ENCODE data around the gene TBC1D16. TPM values are rescaled to one million over a fixed set of nuclear protein-coding genes. Genes with fewer than 3 reads are reported as not detected.

The TBC1D16 gene
- total RNA-seq, 2 experiments from 2014 or later = 8.8 to 9.0 TPM

DNA sequence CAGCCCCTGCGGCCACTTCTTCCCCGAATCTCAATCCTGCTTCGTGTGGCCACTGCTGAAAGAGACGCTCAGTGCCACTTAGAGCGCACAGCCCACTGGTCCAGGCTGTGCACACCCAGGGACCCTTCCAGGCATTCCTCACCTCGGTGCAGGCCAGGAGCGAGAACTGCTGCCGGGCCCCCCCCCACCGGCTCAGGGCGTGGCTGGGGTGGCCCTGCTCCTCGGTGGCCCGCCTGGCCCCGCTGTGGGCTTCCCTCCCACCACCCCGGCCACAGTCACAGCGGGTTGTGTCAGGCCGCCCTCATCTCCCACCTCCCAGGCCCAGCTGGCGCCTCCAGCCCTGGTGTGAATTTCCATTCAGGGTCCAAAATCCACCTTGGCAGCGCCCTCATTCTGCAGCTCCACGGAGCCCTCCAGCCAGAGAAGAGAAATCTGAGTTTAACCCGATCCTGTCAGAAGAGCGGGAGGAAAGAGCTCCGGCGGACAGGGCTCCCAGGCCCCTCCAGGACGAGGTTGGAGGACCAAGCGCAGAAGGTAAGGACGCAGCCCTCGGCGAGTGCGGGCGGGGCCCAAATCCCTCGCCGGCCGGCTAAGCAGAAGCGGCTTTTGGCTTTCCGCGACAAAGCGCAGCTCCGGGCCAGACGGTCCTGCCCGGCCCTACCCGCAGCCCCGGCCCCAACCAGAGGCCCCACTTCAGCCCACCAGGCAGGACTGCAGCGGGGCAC is 12.0 kb downstream of the TBC1D16 start:
- Mint-ChIP-seq H3K9me3 (no peaks in the 10 kb centered on the region), H3K4me1 (no peaks in the 10 kb centered on the region), H3K27ac (no peak overlapping the region), H3K36me3 (no peaks in the 10 kb centered on the region), H3K4me3 (no peak overlapping the region), H3K27me3 (no peaks in the 10 kb centered on the region)
- DNase-seq = no peak

DNA sequence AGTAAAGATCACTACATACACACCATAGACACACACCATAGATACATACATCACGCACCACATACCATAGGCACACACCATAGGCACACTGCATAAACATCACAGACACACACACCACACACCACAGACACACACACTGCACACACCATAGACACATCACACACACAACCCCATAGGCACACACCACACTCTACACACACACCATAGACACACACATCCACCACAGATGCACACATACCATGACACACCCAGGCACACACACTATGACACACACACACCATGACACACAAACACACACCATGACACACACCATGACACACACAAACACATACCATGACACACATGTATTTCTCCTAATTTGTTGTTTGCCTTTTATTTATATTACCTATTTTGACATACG is 14.1 kb downstream of the TBC1D16 start:
- H3K27me3 Mint-ChIP-seq = no peaks in the 10 kb centered on the region
- H3K36me3 Mint-ChIP-seq = no peaks in the 10 kb centered on the region

GRCh38 chr17:80018917-80019651 is 16.6 kb downstream of the TBC1D16 start:
- Mint-ChIP-seq H3K27ac (no peak overlapping the region), H3K36me3 (no peaks in the 10 kb centered on the region), H3K9me3 (no peaks in the 10 kb centered on the region), H3K4me1 (no peaks in the 10 kb centered on the region), H3K27me3 (no peaks in the 10 kb centered on the region), H3K4me3 (no peak overlapping the region)
- no peak for DNase-seq

More for the DNA sequence above, 14.1 kb downstream of the TBC1D16 start:
- H3K4me1 Mint-ChIP-seq = no peaks in the 10 kb centered on the region
- DNase-seq = no peak
- no peaks in the 10 kb centered on the region for H3K9me3 Mint-ChIP-seq
- H3K4me3 Mint-ChIP-seq = no peak overlapping the region
- H3K27ac Mint-ChIP-seq = no peak overlapping the region

DNA sequence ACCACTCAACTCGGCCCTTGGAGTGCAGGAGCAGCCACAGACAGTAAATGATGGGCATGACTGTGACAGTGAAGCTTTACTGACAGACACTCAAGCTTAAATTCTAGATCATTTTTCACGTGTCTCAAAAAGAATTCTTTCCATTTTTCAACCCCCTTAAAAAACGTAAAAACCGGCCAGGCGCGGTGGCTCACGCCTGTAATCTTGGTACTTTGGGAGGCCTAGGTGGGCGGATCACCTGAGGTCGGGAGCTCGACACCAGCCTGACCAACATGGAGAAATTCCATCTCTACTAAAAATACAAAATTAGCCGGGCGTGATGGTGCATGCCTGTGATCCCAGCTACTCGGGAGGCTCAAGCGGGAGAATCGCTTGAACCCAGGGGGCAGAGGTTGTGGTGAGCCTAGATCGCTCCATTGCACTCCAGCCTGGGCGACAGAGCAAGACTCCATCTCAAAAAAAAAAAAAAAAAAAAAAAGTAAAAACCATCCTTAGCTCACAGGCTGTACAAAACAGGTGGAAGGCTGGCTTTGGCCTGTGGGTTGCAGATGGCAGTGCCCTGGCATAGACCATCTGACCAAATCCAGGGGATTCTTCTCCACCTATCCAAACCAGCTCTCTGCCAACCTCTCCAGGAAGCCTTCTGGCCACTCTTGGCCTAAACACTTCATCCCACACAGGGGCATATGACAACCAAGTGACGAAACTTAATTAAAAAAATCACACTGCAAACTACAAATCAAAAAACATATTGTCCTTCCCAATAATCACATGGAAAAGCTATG is 18.3 kb downstream of the TBC1D16 start:
- no peaks in the 10 kb centered on the region for H3K9me3 Mint-ChIP-seq
- no peaks in the 10 kb centered on the region for H3K36me3 Mint-ChIP-seq
- H3K27me3 Mint-ChIP-seq = no peaks in the 10 kb centered on the region
- H3K27ac Mint-ChIP-seq = no peak overlapping the region
- no peaks in the 10 kb centered on the region for H3K4me1 Mint-ChIP-seq
- DNase-seq = no peak
- no peak overlapping the region for H3K4me3 Mint-ChIP-seq

DNA sequence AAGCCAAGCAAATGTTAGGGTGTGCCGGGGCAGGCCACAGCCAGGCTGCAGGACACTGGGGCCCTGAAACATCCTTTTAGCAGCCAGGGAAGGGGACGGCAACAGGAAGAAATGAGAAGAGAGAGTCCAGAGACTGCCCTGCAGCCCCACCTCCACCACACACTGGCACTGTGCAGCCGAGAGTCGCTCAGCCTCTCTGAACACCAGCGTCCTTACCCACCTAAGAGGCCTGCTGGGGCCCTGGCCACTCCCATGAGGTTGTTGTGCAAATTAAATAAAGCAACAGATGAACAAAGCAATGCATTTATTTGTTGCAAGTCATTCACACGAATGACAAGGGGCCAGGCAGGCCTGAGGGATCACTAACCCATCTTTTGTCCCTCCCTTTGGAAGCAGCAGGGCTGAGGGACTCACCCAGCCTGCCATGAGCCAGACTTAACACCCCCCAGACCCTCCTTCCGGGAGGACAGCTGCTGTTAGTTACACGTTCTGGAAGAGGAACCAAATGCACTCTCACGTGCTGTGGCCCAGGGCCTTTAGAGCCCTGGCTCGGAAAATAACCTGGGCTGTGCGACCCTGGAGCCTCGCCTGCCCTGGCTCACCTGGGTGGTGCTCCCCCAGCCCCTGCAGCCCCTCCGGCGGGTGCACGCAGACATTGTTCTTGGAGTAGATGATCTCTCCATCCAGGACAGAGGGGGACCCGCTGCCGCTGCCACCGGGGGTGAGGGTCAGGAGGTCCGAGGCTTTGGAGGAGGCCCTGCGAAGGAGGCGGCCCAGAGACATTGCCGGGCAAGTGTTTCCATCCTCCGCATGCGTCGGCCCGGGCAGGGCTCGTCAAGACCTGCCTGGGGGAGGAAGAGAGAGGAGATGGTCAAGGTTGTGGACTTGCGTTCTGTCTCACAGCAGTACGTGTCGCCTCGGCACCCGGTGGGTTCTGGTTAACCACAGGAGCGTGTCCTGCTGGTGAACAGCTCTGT is 22.6 kb downstream of the TBC1D16 start:
- peaks cover 2% of the 10 kb centered on the region for H3K4me1 Mint-ChIP-seq
- no peaks in the 10 kb centered on the region for H3K36me3 Mint-ChIP-seq
- H3K27me3 Mint-ChIP-seq = no peaks in the 10 kb centered on the region
- DNase-seq = no peak
- H3K9me3 Mint-ChIP-seq = no peaks in the 10 kb centered on the region
- no peak overlapping the region for H3K27ac Mint-ChIP-seq
- no peak overlapping the region for H3K4me3 Mint-ChIP-seq

- no peak for DNase-seq
- Mint-ChIP-seq H3K27ac (no peak overlapping the region), H3K36me3 (no peaks in the 10 kb centered on the region), H3K4me3 (no peak overlapping the region), H3K27me3 (no peaks in the 10 kb centered on the region), H3K9me3 (no peaks in the 10 kb centered on the region), H3K4me1 (peaks cover 2% of the 10 kb centered on the region)
Measured at GRCh38 chr17:80011989-80012555, 23.6 kb downstream of the TBC1D16 start.

DNA sequence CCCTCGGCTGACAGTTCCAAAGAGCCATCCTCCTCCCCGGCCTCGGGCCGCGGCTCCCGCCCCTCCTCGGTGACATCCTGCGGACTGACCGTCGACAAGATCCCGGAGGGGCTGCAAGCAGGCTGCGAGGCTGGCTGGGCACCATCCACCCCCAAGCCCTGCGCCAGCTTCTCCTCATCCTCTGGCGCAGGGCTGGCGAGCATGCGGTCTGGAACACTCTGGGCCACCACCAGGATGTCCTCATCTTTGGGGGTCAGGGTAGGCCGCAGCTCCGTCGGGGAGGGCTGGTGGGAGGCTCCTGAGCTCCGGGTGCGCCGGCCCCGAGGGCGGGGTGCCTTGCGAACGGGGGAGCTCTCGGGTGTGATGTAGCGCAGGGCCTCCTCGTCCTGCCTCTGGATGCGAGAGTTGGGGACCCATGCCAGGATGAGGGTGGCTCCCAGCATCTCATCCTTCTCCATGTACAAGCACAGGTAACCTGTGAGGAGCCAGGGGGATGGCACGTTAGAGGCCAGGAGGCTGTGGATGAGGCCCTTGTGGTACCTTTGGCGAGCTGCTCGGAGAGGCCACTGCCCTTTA is 25.3 kb downstream of the TBC1D16 start:
- H3K27ac Mint-ChIP-seq = no peak overlapping the region
- no peaks in the 10 kb centered on the region for H3K27me3 Mint-ChIP-seq
- no peak overlapping the region for H3K4me3 Mint-ChIP-seq
- no peaks in the 10 kb centered on the region for H3K36me3 Mint-ChIP-seq
- no peaks in the 10 kb centered on the region for H3K9me3 Mint-ChIP-seq
- peaks cover 7% of the 10 kb centered on the region for H3K4me1 Mint-ChIP-seq
- no peak for DNase-seq

GRCh38 chr17:80009391-80010282 is 26.0 kb downstream of the TBC1D16 start:
- H3K4me1 Mint-ChIP-seq = peaks cover 7% of the 10 kb centered on the region
- no peak overlapping the region for H3K4me3 Mint-ChIP-seq
- no peaks in the 10 kb centered on the region for H3K36me3 Mint-ChIP-seq
- no peaks in the 10 kb centered on the region for H3K9me3 Mint-ChIP-seq
- no peak overlapping the region for H3K27ac Mint-ChIP-seq
- DNase-seq = no peak
- H3K27me3 Mint-ChIP-seq = no peaks in the 10 kb centered on the region

GRCh38 chr17:80008848-80009247 is 26.8 kb downstream of the TBC1D16 start:
- Mint-ChIP-seq H3K27me3 (no peaks in the 10 kb centered on the region), H3K9me3 (no peaks in the 10 kb centered on the region), H3K27ac (no peak overlapping the region), H3K36me3 (no peaks in the 10 kb centered on the region), H3K4me3 (no peak overlapping the region), H3K4me1 (peaks cover 7% of the 10 kb centered on the region)
- DNase-seq = no peak

- Mint-ChIP-seq H3K27me3 (no peaks in the 10 kb centered on the region), H3K4me3 (no peak overlapping the region), H3K9me3 (no peaks in the 10 kb centered on the region), H3K27ac (no peak overlapping the region), H3K4me1 (peaks cover 7% of the 10 kb centered on the region), H3K36me3 (no peaks in the 10 kb centered on the region)
- peak; percentile 84 for DNase-seq
Measured at GRCh38 chr17:80008383-80008840, 27.3 kb downstream of the TBC1D16 start.

GRCh38 chr17:80007939-80008338 is 27.7 kb downstream of the TBC1D16 start:
- Mint-ChIP-seq H3K27me3 (no peaks in the 10 kb centered on the region), H3K36me3 (no peaks in the 10 kb centered on the region), H3K9me3 (no peaks in the 10 kb centered on the region), H3K27ac (no peak overlapping the region), H3K4me1 (peaks cover 7% of the 10 kb centered on the region), H3K4me3 (no peak overlapping the region)
- DNase-seq = no peak

DNA sequence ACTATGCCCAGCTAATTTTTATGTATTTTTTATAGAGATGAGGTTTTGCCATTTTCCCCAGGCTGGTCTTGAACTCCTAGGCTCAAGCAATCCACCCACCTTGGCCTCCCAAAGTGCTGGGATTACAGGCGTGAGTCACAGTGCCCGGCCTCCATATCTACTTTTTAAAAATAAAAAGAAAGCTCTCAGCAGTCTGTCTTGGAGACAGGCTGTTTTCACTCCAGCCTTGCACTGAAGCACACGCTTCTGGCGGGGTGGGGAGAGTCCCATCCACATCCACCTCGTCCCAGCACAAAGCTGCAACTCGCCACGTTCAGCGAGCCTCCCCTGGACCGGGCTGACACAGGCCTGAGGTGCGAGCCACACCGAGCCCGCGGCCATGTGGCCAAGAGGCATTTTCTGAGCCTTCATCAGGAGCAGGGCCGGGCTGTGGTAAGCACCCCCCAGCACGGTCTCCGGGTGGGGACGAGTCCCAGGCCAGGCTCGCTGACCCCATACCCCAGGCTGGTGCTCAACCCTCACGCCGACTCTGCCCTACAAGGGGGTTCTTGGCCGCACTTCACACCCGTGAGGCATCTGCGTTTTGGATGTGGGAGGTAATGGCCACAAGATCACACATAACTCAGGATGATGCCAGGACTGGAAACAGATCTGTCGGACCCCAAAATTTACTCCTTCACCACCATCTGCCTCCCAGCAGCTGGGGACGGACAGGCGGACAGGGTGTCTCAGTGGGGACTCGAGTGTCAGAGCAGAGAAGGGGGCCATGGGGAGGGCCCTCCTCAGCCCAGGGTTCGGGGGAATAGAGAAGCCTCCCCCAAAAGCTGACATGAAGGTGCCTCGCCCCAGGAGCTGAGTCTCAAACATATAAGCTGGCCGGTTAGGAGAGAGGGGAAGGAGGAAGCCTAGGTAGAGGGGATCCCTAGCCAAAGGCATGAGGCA is 28.6 kb downstream of the TBC1D16 start:
- Mint-ChIP-seq H3K27me3 (no peaks in the 10 kb centered on the region), H3K9me3 (no peaks in the 10 kb centered on the region), H3K4me1 (peaks cover 7% of the 10 kb centered on the region), H3K4me3 (no peak overlapping the region), H3K36me3 (no peaks in the 10 kb centered on the region), H3K27ac (no peak overlapping the region)
- DNase-seq = no peak

Data from activated naive CD8-positive, alpha-beta T cell treated with anti-CD3 and anti-CD28 coated beads for 36 hours (primary cell).